IMR-90 (cell line): ENCODE measurements around the gene BNIP5. TPM values are rescaled to one million over a fixed set of nuclear protein-coding genes. Genes with fewer than 3 reads are reported as not detected.

ENCODE experiments used
- ATAC-seq: fragments of 200-7000 bp; cut with Tn5 transposase; 2 replicates; pipeline ENCODE4 v1.9.1; 2020; ENCODE audit warnings: low read depth, mild to moderate bottlenecking, moderate library complexity
- BruUV-seq: library from RNA; stranded (reverse); fragments of 400-500 nt; replicated peaks from 2 replicates; lab custom pipeline; 2021; lab: Mats Ljungman, UMichigan
- CTCF ChIA-PET: fragments of 300-600 bp; formaldehyde crosslinking; extraction: SDS; loops from one replicate; lab custom pipeline; 2021; ENCODE audit warnings: antibody characterized with exemption; lab: Yijun Ruan, JAX
- POLR2A ChIA-PET: fragments of 300-600 bp; sonication (Branson Sonifier 250); formaldehyde crosslinking; loops from one replicate; lab custom pipeline; 2022; ENCODE audit warnings: antibody characterized with exemption; ENCODE audit not compliant: unreplicated experiment; lab: Charles Lee
- DNase-seq: peaks from one replicate; pipeline ENCODE4 v3.0.0; 2013
- H2AFZ ChIP-seq: replicated peaks from 2 replicates; pipeline ENCODE3; 2013; ENCODE audit warnings: low read length, mild to moderate bottlenecking; ENCODE audit not compliant: poor library complexity
- H2AK5ac ChIP-seq: 2 replicates; pipeline ENCODE4 v1.6.1; 2013; ENCODE audit warnings: low read depth, low read length, inconsistent platforms
- H2AK9ac ChIP-seq: replicated peaks from 2 replicates; pipeline ENCODE3; 2013; ENCODE audit warnings: mild to moderate bottlenecking, low read depth, low read length, moderate library complexity; ENCODE audit not compliant: poor library complexity
- H2BK120ac ChIP-seq: 2 replicates; pipeline ENCODE4 v1.6.1; 2013; ENCODE audit warnings: low read depth, low read length, inconsistent platforms
- H2BK15ac ChIP-seq: 3 replicates; pipeline ENCODE4 v1.6.1; 2013; ENCODE audit warnings: low read depth, low read length, inconsistent platforms
- H2BK20ac ChIP-seq: 2 replicates; pipeline ENCODE4 v1.6.1; 2013; ENCODE audit warnings: low read depth, mild to moderate bottlenecking, inconsistent platforms, low read length, moderate library complexity
- H2BK5ac ChIP-seq: 2 replicates; pipeline ENCODE4 v1.6.1; 2013; ENCODE audit warnings: mild to moderate bottlenecking, low read depth, low read length, inconsistent platforms; ENCODE audit not compliant: poor library complexity, severe bottlenecking
- H3K14ac ChIP-seq: replicated peaks from 2 replicates; pipeline ENCODE4 v1.6.1; 2013; ENCODE audit warnings: low read depth, low read length, inconsistent platforms
- H3K18ac ChIP-seq: 2 replicates; pipeline ENCODE4 v1.6.1; 2013; ENCODE audit warnings: low read depth, low read length, control low read depth
- H3K23ac ChIP-seq: 2 replicates; pipeline ENCODE4 v1.6.1; 2013; ENCODE audit warnings: low read depth, low read length, inconsistent platforms
- H3K27ac ChIP-seq: 2 replicates; pipeline ENCODE4 v1.5.1; 2013; ENCODE audit warnings: mild to moderate bottlenecking, control low read depth, low read length; ENCODE audit not compliant: insufficient read depth
- H3K27me3 ChIP-seq: 2 replicates; pipeline ENCODE4 v1.6.1; 2013; ENCODE audit warnings: low read length; ENCODE audit not compliant: control insufficient read depth, insufficient read depth
- H3K36me3 ChIP-seq: 2 replicates; pipeline ENCODE4 v1.6.1; 2013; ENCODE audit warnings: low read length, mixed read lengths; ENCODE audit not compliant: control insufficient read depth, insufficient read depth
- H3K4ac ChIP-seq: 2 replicates; pipeline ENCODE4 v1.6.1; 2013; ENCODE audit warnings: low read depth, low read length, inconsistent platforms
- H3K4me1 ChIP-seq: 2 replicates; pipeline ENCODE4 v1.6.1; 2013; ENCODE audit warnings: low read length, mixed read lengths; ENCODE audit not compliant: control insufficient read depth, insufficient read depth
- H3K4me2 ChIP-seq: 2 replicates; pipeline ENCODE4 v1.6.1; 2013; ENCODE audit warnings: low read depth, mild to moderate bottlenecking, control low read depth, low read length, moderate library complexity
- H3K4me3 ChIP-seq: 2 replicates; pipeline ENCODE4 v1.5.1; 2013; ENCODE audit warnings: low read depth, mild to moderate bottlenecking, control low read depth, low read length, moderate library complexity; ENCODE audit not compliant: insufficient read depth
- H3K56ac ChIP-seq: 2 replicates; pipeline ENCODE4 v1.6.1; 2013; ENCODE audit warnings: low read length, inconsistent platforms; ENCODE audit not compliant: insufficient read depth; ENCODE audit errors: extremely low read depth
- H3K79me1 ChIP-seq, 2 experiments: 2 replicates each; pipeline ENCODE4 v1.6.1; 2013; ENCODE audit warnings: low read length in 2 of 2, inconsistent platforms in 1 of 2, low read depth in 1 of 2
- H3K9ac ChIP-seq: 2 replicates; pipeline ENCODE4 v1.6.1; 2013; ENCODE audit warnings: low read depth, low read length, control low read depth
- H3K9me1 ChIP-seq: 2 replicates; pipeline ENCODE4 v1.6.1; 2013; ENCODE audit warnings: low read length, inconsistent platforms; ENCODE audit not compliant: insufficient read depth
- H3K9me3 ChIP-seq: 2 replicates; pipeline ENCODE4 v1.6.1; 2013; ENCODE audit warnings: low read length; ENCODE audit not compliant: control insufficient read depth, insufficient read depth
- H4K20me1 ChIP-seq: 2 replicates; pipeline ENCODE4 v1.6.1; 2013; ENCODE audit warnings: low read length, inconsistent platforms; ENCODE audit not compliant: insufficient read depth
- H4K5ac ChIP-seq: 2 replicates; pipeline ENCODE4 v1.6.1; 2013; ENCODE audit warnings: mild to moderate bottlenecking, low read depth, low read length, control low read depth
- H4K8ac ChIP-seq, 2 experiments: 2 replicates each; pipeline ENCODE4 v1.6.1; 2013; ENCODE audit warnings: low read depth in 2 of 2, low read length in 2 of 2, control low read depth in 1 of 2, inconsistent platforms in 1 of 2
- H4K91ac ChIP-seq: 2 replicates; pipeline ENCODE4 v1.6.1; 2013; ENCODE audit warnings: low read depth, low read length, inconsistent platforms; ENCODE audit not compliant: insufficient read depth
- BHLHE40 ChIP-seq: fragments of 150-350 bp; IDR thresholded peaks from 2 replicates; pipeline ENCODE4 v1.6.1; 2016; ENCODE audit warnings: mild to moderate bottlenecking, low read depth, low read length
- CEBPB ChIP-seq: IDR thresholded peaks from 2 replicates; pipeline ENCODE4 v1.6.1; 2012; ENCODE audit warnings: low read depth, low read length, improper control_type of control experiment
- CHD1 ChIP-seq: IDR thresholded peaks from 2 replicates; pipeline ENCODE4 v1.6.1; 2012; ENCODE audit warnings: low read depth, low read length, improper control_type of control experiment
- FOS ChIP-seq: fragments of 150-350 bp; IDR thresholded peaks from 2 replicates; pipeline ENCODE4 v1.6.1; 2016; ENCODE audit warnings: low read depth, low read length
- MAFK ChIP-seq: IDR thresholded peaks from 2 replicates; pipeline ENCODE4 v1.6.1; 2012; ENCODE audit warnings: low read depth, low read length, improper control_type of control experiment
- MAZ ChIP-seq: IDR thresholded peaks from 2 replicates; pipeline ENCODE4 v1.6.1; 2012; ENCODE audit warnings: low read depth, mild to moderate bottlenecking, low read length, improper control_type of control experiment, moderate library complexity, borderline replicate concordance
- MXI1 ChIP-seq: IDR thresholded peaks from 2 replicates; pipeline ENCODE4 v1.6.1; 2012; ENCODE audit warnings: low read depth, mild to moderate bottlenecking, low read length, moderate library complexity, borderline replicate concordance
- NFE2L2 ChIP-seq: fragments of 150-350 bp; IDR thresholded peaks from 2 replicates; pipeline ENCODE4 v1.6.1; 2016; ENCODE audit warnings: low read depth, mild to moderate bottlenecking, low read length
- POLR2A ChIP-seq: IDR thresholded peaks from 2 replicates; pipeline ENCODE4 v1.6.1; 2012; ENCODE audit warnings: mild to moderate bottlenecking, low read depth, low read length
- RAD21 ChIP-seq: IDR thresholded peaks from 2 replicates; pipeline ENCODE4 v1.6.1; 2012; ENCODE audit warnings: low read length, improper control_type of control experiment
- RCOR1 ChIP-seq: IDR thresholded peaks from 2 replicates; pipeline ENCODE4 v1.6.1; 2012; ENCODE audit warnings: mild to moderate bottlenecking, low read length, improper control_type of control experiment; ENCODE audit not compliant: insufficient replicate concordance
- RFX5 ChIP-seq: IDR thresholded peaks from 2 replicates; pipeline ENCODE4 v1.8.0; 2012; ENCODE audit warnings: low read depth, mild to moderate bottlenecking, low read length, moderate library complexity
- SMC3 ChIP-seq: fragments of 150-350 bp; IDR thresholded peaks from 2 replicates; pipeline ENCODE4 v1.6.1; 2016; ENCODE audit warnings: low read depth, mild to moderate bottlenecking, antibody characterized with exemption, low read length, moderate library complexity
- USF2 ChIP-seq: fragments of 150-350 bp; IDR thresholded peaks from 2 replicates; pipeline ENCODE4 v1.6.1; 2017; ENCODE audit warnings: mild to moderate bottlenecking, antibody characterized with exemption, low read length, low read depth
- WGBS, 2 experiments: methylation state at CpG; one replicate each; pipeline versions ENCODE4 v1.1.5 to v1.1.7; 2013; ENCODE audit warnings: missing lambda C conversion rate in 2 of 2; ENCODE audit not compliant: insufficient read length in 1 of 2; ENCODE audit errors: extremely low coverage in 2 of 2; 5-methylcytosine and 5-hydroxymethylcytosine counted together
- dilution Hi-C: fragments of 300-500 bp; cut with HindIII; formaldehyde crosslinking; loops from one replicate; pipeline ENCODE4 v1.14.3; 2018; ENCODE audit warnings: low sequenced_read_pairs; ENCODE audit not compliant: unreplicated experiment
- in situ Hi-C: fragments of 300-500 bp; cut with MboI; formaldehyde crosslinking; loops from 3 replicates; pipeline ENCODE4 v1.14.3; 2019; ENCODE audit warnings: low sequenced_read_pairs, inconsistent platforms, mixed read lengths
- intact Hi-C: fragments of 100-400 bp; cut with micrococcal nuclease; formaldehyde crosslinking; loops from 2 replicates; pipeline ENCODE4 v1.10.0; 2022
- polyA plus RNA-seq, 3 experiments: library from polyadenylated mRNA; depleted of rRNA; stranded (reverse); fragments of >200 nt; gene quantifications; 2 replicates each; pipeline ENCODE4 v1.2.3, GENCODE V29; 2012; ENCODE audit warnings: low replicate concordance in 1 of 3
- total RNA-seq: library from RNA; depleted of rRNA; stranded (reverse); fragments of >200 nt; gene quantifications from 2 replicates; pipeline ENCODE4 v1.2.3, GENCODE V29; 2012
- TF ChIP-seq, protein P1 (sequence below): conservative IDR thresholded peaks from 2 replicates; pipeline ENCODE4 v1.5.1; 2012; ENCODE audit warnings: mild to moderate bottlenecking, low read depth, low read length, improper control_type of control experiment
- TF ChIP-seq, protein P2 (sequence below): fragments of 150-350 bp; IDR thresholded peaks from 2 replicates; pipeline ENCODE4 v1.6.1; 2016; ENCODE audit warnings: low read depth, mild to moderate bottlenecking, low read length, moderate library complexity, borderline replicate concordance

The BNIP5 gene
- total and polyA plus RNA-seq, 2 of the 4 experiments (the other 2 are of a cell fraction), result not detected

GRCh38 chr6:36319436-36319762 lies 17.3 kb downstream of the BNIP5 start:
- H3K9me3 ChIP-seq, result no peaks in the 10 kb centered on the region
- H4K20me1 ChIP-seq, result no peaks in the 10 kb centered on the region; the same call in 1 of the 2 replicates
- no peak overlapping the region for H3K4me3 ChIP-seq
- H3K9ac ChIP-seq, result no peak overlapping the region
- H4K5ac ChIP-seq, result no peak overlapping the region
- no peaks in the 10 kb centered on the region for H3K36me3 ChIP-seq
- ATAC-seq, result no peak
- no peak overlapping the region for H2BK5ac ChIP-seq
- no peak overlapping the region for H2AK9ac ChIP-seq
- H2AFZ ChIP-seq, result no peak overlapping the region
- no peak overlapping the region for H2BK120ac ChIP-seq
- no peak overlapping the region for H3K4me2 ChIP-seq
- DNase-seq, result no peak
- H3K14ac ChIP-seq, result no peak overlapping the region
- no peak overlapping the region for H3K27ac ChIP-seq
- H2BK15ac ChIP-seq, result no peak overlapping the region
- no peak overlapping the region for H3K23ac ChIP-seq
- H3K27me3 ChIP-seq, result peaks cover 68% of the 10 kb centered on the region
- no TSS peak for BruUV-seq
- no peak overlapping the region for H2AK5ac ChIP-seq
- dilution Hi-C loops, result no loop called here
- H4K91ac ChIP-seq, result no peak overlapping the region
- H3K4me1 ChIP-seq, result no peaks in the 10 kb centered on the region
- CTCF ChIA-PET, result no interaction called here
- H2BK20ac ChIP-seq, result no peak overlapping the region
- POLR2A ChIA-PET, result no interaction called here
- no peaks in the 10 kb centered on the region for H3K79me1 ChIP-seq
- intact Hi-C loops, result no loop called here
- no peak for TF ChIP-seq USF2
- TF ChIP-seq RFX5, result no peak
- no peak for TF ChIP-seq FOS
- no peak for TF ChIP-seq MAZ
- TF ChIP-seq, protein P1, sequence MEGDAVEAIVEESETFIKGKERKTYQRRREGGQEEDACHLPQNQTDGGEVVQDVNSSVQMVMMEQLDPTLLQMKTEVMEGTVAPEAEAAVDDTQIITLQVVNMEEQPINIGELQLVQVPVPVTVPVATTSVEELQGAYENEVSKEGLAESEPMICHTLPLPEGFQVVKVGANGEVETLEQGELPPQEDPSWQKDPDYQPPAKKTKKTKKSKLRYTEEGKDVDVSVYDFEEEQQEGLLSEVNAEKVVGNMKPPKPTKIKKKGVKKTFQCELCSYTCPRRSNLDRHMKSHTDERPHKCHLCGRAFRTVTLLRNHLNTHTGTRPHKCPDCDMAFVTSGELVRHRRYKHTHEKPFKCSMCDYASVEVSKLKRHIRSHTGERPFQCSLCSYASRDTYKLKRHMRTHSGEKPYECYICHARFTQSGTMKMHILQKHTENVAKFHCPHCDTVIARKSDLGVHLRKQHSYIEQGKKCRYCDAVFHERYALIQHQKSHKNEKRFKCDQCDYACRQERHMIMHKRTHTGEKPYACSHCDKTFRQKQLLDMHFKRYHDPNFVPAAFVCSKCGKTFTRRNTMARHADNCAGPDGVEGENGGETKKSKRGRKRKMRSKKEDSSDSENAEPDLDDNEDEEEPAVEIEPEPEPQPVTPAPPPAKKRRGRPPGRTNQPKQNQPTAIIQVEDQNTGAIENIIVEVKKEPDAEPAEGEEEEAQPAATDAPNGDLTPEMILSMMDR, result no peak
- no peak for TF ChIP-seq MAFK
- TF ChIP-seq CEBPB, result no peak
- TF ChIP-seq, protein P2, sequence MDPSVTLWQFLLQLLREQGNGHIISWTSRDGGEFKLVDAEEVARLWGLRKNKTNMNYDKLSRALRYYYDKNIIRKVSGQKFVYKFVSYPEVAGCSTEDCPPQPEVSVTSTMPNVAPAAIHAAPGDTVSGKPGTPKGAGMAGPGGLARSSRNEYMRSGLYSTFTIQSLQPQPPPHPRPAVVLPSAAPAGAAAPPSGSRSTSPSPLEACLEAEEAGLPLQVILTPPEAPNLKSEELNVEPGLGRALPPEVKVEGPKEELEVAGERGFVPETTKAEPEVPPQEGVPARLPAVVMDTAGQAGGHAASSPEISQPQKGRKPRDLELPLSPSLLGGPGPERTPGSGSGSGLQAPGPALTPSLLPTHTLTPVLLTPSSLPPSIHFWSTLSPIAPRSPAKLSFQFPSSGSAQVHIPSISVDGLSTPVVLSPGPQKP, result no peak
- TF ChIP-seq POLR2A, result no peak
- no peak for TF ChIP-seq NFE2L2
- no peak for TF ChIP-seq CHD1
- TF ChIP-seq MXI1, result no peak
- no peak for TF ChIP-seq RAD21
- no peak for TF ChIP-seq RCOR1
- TF ChIP-seq SMC3, result no peak
- no peak for TF ChIP-seq BHLHE40
- H3K4ac ChIP-seq, result no peak overlapping the region
- no peak overlapping the region for H3K18ac ChIP-seq
- H3K56ac ChIP-seq, result no peak overlapping the region
- in situ Hi-C loops, result no loop called here
- no peaks in the 10 kb centered on the region for H3K9me1 ChIP-seq
- 100% methylated on average over 1 of the region's 9 CpGs; no CpG with 5 or more reads in 1 of the 2 experiments for WGBS, 2 experiments
- no peak overlapping the region for H4K8ac ChIP-seq
